NCI-H1092 (cell line): ENCODE data around the gene GPAT3.
"Not testable (repeated sequence)": the region's sequence is repeated elsewhere in the genome, so short reads cannot be mapped to it uniquely, and the experiment has no call there.

Source experiments
- DNase-seq: peaks from one replicate; lab custom pipeline; 2025; lab: John Stamatoyannopoulos, UW

GPAT3 gene

GRCh38 chr4:83535520-83536361 is at the start of gene GPAT3:
TSS of gene GPAT3 (plus strand) at chr4:83536108. CDS start at chr4:83536623, 515 bp downstream.
- no peak for DNase-seq

- no peak for DNase-seq
These were observed 49.3 kb upstream of the GPAT3 start for GRCh38 chr4:83486457-83487129.

GRCh38 chr4:83489711-83490326 is 46.1 kb upstream of the GPAT3 start:
- no peak for DNase-seq

DNA sequence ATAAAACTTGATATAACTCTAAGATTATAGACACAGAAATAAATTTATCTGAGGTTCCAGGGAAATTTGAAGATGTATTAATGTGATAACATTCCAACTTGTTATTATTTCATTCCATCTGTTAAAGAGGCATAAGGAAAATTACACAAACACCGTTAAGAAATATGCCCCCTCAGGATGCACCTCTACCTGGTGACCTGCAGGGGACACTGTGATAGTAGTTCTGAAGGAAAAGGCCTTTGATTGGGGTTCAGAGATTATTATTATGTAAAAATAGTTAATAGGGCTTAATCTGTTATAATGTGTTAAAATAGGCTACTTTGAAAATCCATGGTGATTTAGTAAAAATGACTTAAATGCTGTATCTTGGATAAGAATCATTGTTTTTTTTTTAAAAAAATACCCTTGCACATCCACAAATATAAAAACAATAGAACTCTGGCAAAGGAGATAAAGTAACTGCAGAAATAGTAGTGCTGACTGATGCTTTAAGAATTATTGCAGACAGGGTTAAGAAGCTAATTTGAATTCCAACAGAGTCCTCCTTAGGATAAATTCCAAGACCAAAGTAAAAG is 44.9 kb upstream of the GPAT3 start:
- no peak for DNase-seq

DNA sequence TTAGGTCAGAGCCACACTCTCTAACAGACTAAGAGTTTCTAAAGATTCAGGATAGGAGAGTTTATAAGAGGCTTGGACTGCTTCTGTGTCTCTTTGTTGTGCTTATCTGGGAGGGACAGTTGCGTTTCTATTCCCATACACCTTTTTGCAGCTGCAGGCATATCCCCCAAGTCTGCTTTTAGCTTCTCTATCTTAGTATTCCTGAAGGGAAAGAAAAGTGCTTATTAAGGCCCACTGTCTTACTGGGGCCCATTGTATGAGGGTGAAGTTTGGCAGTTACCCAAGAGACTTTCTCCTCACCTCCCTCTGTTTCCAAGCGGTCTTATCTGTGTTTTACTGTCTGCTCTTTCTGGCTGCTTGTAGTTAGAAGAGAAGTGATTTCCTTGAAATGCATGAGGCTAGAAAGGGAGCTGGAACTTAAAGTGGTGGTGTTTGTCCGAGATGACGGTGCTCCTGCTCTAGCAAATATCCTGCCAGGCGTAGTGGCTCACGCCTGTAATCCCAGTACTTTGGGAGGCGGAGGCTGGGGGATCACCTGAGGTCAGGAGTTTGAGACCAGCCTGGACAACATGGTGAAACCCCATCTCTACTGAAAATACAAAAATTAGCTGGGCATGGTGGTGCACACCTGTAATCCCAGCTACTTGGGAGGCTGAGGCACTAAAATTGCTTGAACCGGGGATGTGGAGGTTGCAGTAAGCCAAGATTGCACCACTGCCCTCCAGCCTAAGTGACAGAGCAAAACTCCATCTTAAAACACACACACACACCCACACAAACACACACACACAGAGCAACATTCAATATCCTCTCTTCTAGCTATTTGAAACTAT is 39.6 kb upstream of the GPAT3 start:
- not testable (repeated sequence) for DNase-seq

DNA sequence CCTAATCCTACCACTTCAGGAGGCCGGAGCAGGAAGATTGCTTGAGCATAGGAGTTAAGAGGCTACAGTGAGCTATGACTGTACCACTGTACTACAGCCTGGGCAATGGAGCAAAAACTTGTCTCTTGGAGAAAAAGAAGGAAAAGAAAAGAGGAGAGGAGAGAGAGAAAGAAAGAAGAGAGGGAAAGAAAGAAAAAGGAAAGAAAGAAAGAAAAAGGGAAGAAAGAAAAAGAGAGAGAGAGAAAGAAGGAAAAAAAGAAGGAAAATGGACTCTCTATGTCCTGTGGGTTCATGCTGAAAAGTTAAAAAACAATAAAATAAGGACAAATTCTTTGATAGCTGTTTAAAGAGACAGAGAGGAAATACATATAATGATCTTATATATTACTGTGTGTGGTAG is 37.7 kb upstream of the GPAT3 start:
- no peak for DNase-seq

GRCh38 chr4:83501671-83502070 is 34.2 kb upstream of the GPAT3 start:
- DNase-seq, result not testable (repeated sequence)

DNA sequence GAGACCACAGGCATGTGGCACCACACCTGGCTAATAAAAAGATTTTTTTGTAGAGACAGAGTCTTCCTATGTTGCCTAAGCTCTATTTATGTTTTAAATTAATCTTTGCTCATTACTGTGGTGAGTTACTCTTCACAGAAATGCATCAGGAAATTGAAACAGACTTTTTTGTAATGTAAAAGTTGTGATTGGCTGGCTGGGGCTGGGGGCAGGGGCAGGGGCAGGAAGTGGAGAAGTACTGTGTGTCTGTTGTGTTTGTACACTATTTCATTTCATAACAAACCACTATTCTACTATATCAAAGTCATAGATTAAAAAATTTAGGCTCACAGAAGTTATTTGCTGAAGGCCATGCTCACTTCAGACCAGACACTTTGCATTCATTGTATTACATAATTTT is 31.9 kb upstream of the GPAT3 start:
- DNase-seq, result no peak

DNA sequence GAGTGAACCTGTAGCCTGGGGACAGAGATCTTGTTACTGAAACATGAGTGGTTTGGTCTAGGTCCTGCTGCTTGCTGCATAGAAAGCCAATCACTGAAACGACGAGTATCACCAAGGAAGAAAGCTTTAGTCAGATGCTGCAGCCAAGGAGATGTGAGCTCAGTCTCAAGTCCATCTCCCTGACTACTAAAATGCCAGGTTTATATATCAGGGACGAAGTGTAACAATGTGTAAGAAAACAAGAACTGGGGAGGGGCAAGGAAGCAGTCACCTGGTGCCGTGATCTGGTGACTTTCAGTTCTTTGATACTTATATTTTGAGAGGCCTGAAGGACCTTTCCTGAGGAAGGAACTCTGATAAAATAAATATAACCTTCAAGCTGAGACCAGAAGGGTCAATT is 31.4 kb upstream of the GPAT3 start:
- DNase-seq, result no peak

GRCh38 chr4:83504996-83505395 is 30.9 kb upstream of the GPAT3 start:
- no peak for DNase-seq

GRCh38 chr4:83509156-83509585 is 26.7 kb upstream of the GPAT3 start:
- DNase-seq, result peak; percentile 12

GRCh38 chr4:83510442-83510841 is 25.5 kb upstream of the GPAT3 start:
- DNase-seq, result no peak

DNA sequence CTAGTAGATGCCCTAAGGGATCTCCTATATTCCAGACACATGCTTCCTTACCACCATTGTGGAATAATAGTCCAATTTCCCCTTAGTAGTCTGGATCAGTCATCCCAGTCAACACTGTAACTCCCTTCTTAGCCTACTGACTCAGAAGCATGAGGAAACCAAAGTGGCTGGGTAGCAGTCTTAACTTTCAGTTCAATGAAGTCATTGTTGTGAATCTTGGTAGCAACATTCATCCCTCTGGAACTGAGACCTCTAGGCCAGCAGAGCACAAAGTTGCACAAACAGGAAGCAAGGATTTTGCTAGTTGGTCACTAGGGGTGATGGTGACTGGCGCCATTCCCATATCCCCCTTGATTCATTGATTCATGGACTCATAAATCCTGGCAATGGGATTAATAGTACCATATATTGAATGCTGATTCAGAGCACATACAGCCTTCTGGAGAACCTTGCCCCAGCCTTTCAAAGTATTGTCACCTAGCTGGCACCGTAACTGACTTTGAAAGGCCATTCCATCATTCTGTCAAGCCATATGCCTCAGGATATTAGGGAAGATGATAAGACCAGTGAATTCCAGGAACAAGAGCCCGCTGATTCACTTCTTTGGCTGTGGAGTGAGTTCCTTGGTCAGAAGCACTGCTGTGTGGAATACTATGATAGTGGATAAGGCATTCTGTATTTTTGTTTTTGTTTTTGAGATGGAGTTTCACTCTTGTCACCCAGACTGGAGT is 19.7 kb upstream of the GPAT3 start:
- DNase-seq, result no peak

GRCh38 chr4:83522239-83522638 is 13.7 kb upstream of the GPAT3 start:
- no peak for DNase-seq

DNA sequence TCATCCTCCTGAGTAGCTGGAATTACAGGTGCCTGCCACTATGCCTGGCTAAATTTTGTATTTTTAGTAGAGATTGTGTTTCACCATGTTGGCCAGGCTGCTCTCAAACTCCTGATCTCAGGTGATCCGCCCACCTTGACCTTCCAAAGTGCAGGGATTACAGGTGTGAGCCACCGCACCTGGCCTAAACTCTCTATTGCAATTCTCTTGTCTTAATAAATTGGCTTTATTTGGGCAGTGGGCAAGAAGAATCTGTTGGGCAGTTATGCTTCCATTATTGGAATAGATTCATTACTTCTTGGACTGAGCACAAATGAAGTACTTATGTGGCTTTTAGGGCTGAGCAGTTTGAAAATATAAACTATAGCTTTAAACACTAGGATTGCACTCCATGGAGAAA is 8.2 kb upstream of the GPAT3 start:
- DNase-seq, result no peak

- no peak for DNase-seq
These were observed 709 bp downstream of the GPAT3 start for GRCh38 chr4:83536362-83537272.

- no peak for DNase-seq
These were observed 6.3 kb downstream of the GPAT3 start for GRCh38 chr4:83542225-83542624.

DNA sequence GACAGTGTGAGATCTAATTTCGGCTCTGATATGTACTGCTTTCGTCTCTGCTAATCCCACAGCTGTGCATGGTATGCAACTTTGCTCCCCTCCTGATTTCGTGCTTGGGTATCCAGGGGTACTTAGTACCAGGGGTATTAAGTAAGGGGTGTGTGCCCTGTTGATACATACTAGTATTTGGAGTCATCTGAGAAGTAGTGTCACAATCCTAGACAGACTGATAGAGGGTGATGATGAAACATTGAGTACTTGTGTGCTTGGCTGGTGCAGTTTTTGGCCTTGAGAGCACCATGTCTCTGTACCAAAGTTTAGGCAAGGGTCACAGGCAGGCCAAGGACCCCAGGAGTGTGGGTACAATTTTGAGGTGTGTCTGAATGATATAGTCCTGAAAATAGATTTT is 10.9 kb downstream of the GPAT3 start:
- no peak for DNase-seq

GRCh38 chr4:83548151-83548905 is 12.4 kb downstream of the GPAT3 start:
- DNase-seq, result no peak
